ENCODE measurements around the gene TYW5.
A peak's percentile ranks its signal among the peaks of the same experiment; 100 is the strongest.

Gene TYW5

DNA sequence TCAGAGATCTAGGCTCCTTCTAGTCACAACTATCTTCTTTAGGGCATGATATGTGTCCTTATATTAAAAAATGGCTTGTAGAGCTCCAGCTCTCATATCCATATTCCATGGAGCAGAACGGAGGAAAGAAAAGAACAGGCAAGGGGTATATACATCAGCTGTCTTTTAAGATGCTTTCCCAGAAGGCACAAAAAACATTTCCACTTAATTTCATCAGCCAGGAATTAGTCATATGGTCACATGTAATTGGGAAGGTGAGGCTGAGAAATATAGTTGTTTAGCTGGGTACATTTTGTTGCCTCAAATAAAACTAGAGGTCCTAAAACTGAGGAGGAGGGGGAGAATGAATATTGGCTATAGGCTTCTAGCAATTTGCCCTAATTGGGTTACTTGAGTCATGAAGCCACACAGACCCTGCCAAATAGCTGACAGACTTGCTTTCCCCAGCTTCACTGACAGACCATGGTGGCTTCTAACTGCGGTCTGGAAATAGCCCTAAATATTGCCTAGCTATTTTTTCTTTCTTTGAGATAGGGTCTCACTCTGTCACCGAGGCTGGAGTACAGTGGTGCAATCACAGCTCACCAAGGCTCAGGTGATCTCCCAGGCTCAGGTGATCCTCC, 20.1 kb upstream of the TYW5 start:
- H3K27ac ChIP-seq (ENCODE audit: insufficient read depth, low read length, poor library complexity, severe bottlenecking), result no peak overlapping the region

DNA sequence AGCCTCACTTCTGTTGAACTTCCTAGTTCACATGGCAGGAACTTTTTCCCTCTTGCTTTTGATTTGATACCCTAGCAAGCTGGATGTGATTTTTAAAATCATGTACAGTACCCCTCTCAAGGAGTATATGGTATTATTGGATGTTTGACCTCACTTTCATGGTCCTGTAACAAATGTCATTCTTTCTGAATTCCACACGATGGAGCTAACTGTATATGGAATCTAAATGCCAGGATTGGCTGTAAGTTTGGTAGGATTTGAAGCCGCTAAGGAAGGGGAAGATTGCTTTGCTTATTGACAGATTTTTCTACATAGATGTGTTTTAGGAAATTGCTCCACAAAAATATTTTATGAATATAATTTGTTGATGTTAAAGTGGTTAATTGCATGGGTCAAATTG, 18.4 kb upstream of the TYW5 start:
- no peak for DNase-seq
- Histone ChIP-seq H3K27me3 (replicated peaks; ENCODE audit: control insufficient read depth, insufficient read depth, low read length, poor library complexity, severe bottlenecking) (no peaks in the 10 kb centered on the region), H3K36me3 (ENCODE audit: control insufficient read depth, insufficient read depth, low read length) (peaks cover 3% of the 10 kb centered on the region), H3K9me3 (ENCODE audit: control insufficient read depth, low read length) (no peaks in the 10 kb centered on the region), H3K4me3 (ENCODE audit: insufficient read depth, low read depth, low read length, poor library complexity, severe bottlenecking) (no peak overlapping the region), H3K27ac (ENCODE audit: insufficient read depth, low read length, poor library complexity, severe bottlenecking) (no peak overlapping the region), H3K4me1 (ENCODE audit: control insufficient read depth, insufficient read depth, low read length, poor library complexity, severe bottlenecking) (no peaks in the 10 kb centered on the region)

More for the DNA sequence above, 20.1 kb upstream of the TYW5 start:
- Histone ChIP-seq H3K4me1 (ENCODE audit: control insufficient read depth, insufficient read depth, low read length, poor library complexity, severe bottlenecking) (no peaks in the 10 kb centered on the region), H3K9me3 (ENCODE audit: control insufficient read depth, low read length) (no peaks in the 10 kb centered on the region), H3K27me3 (replicated peaks; ENCODE audit: control insufficient read depth, insufficient read depth, low read length, poor library complexity, severe bottlenecking) (no peaks in the 10 kb centered on the region), H3K4me3 (ENCODE audit: insufficient read depth, low read depth, low read length, poor library complexity, severe bottlenecking) (no peak overlapping the region), H3K36me3 (ENCODE audit: control insufficient read depth, insufficient read depth, low read length) (peaks cover 3% of the 10 kb centered on the region)
- DNase-seq, result no peak

DNA sequence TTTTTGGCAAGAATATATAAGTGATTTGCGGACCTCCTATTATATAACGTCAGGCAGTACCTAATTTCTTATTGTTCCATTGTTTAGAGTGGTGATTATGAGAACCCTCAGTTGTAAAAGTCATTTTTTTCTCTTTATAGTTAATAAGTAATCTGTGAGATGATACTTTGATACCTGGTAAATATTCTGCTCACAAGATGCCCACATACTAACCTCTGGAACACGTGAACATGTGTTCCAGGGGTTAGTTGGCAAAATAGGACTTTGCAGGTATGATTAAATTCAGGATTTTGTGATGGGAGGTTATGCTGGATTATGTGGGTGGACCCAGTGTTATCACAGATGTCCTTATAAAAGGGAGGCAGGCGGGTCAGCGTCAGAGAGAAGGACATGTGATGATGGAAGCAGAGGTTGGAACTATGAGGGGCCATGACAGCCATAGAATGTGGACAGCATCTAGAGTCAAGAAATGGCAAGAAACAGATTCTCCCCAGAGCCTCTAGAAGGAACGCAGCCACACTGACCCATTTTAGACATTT, 16.9 kb upstream of the TYW5 start:
- no peaks in the 10 kb centered on the region for H3K9me3 ChIP-seq (ENCODE audit: control insufficient read depth, low read length)
- H3K27ac ChIP-seq (ENCODE audit: insufficient read depth, low read length, poor library complexity, severe bottlenecking), result no peak overlapping the region
- H3K27me3 ChIP-seq (replicated peaks; ENCODE audit: control insufficient read depth, insufficient read depth, low read length, poor library complexity, severe bottlenecking), result no peaks in the 10 kb centered on the region
- no peak overlapping the region for H3K4me3 ChIP-seq (ENCODE audit: insufficient read depth, low read depth, low read length, poor library complexity, severe bottlenecking)
- no peak for DNase-seq
- H3K4me1 ChIP-seq (ENCODE audit: control insufficient read depth, insufficient read depth, low read length, poor library complexity, severe bottlenecking), result no peaks in the 10 kb centered on the region
- peaks cover 3% of the 10 kb centered on the region for H3K36me3 ChIP-seq (ENCODE audit: control insufficient read depth, insufficient read depth, low read length)

- DNase-seq, result no peak
- Histone ChIP-seq H3K4me1 (ENCODE audit: control insufficient read depth, insufficient read depth, low read length, poor library complexity, severe bottlenecking) (no peaks in the 10 kb centered on the region), H3K36me3 (ENCODE audit: control insufficient read depth, insufficient read depth, low read length) (peaks cover 17% of the 10 kb centered on the region), H3K27ac (ENCODE audit: insufficient read depth, low read length, poor library complexity, severe bottlenecking) (no peak overlapping the region), H3K9me3 (ENCODE audit: control insufficient read depth, low read length) (no peaks in the 10 kb centered on the region), H3K27me3 (replicated peaks; ENCODE audit: control insufficient read depth, insufficient read depth, low read length, poor library complexity, severe bottlenecking) (no peaks in the 10 kb centered on the region), H3K4me3 (ENCODE audit: insufficient read depth, low read depth, low read length, poor library complexity, severe bottlenecking) (no peak overlapping the region)
Measured at GRCh38 chr2:199968126-199968525, 12.8 kb upstream of the TYW5 start.

GRCh38 chr2:199966976-199967375, 11.7 kb upstream of the TYW5 start:
- no peaks in the 10 kb centered on the region for H3K27me3 ChIP-seq (replicated peaks; ENCODE audit: control insufficient read depth, insufficient read depth, low read length, poor library complexity, severe bottlenecking)
- no peaks in the 10 kb centered on the region for H3K9me3 ChIP-seq (ENCODE audit: control insufficient read depth, low read length)
- no peak for DNase-seq
- H3K36me3 ChIP-seq (ENCODE audit: control insufficient read depth, insufficient read depth, low read length), result peaks cover 23% of the 10 kb centered on the region
- H3K27ac ChIP-seq (ENCODE audit: insufficient read depth, low read length, poor library complexity, severe bottlenecking), result no peak overlapping the region
- H3K4me3 ChIP-seq (ENCODE audit: insufficient read depth, low read depth, low read length, poor library complexity, severe bottlenecking), result no peak overlapping the region
- no peaks in the 10 kb centered on the region for H3K4me1 ChIP-seq (ENCODE audit: control insufficient read depth, insufficient read depth, low read length, poor library complexity, severe bottlenecking)

DNA sequence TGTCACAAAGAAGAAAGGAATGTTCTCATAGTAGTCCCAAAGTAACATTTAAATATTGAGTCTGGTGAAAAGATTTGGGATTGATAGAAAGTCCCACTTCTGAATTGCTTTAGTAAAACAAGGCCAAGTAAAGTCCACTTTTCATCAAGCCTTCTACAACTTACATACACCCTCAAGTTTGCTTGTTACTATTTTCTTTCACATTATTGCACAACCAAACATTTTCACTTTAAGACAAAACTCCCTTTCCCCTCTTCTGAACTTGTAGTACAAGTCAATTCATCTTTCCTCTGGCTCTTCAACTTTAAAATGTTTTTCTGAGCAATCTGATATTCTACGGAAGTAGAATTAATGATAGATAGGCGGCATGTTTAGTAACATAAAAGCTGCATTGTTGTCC, 11.1 kb upstream of the TYW5 start:
- no peak overlapping the region for H3K4me3 ChIP-seq (ENCODE audit: insufficient read depth, low read depth, low read length, poor library complexity, severe bottlenecking)
- no peaks in the 10 kb centered on the region for H3K27me3 ChIP-seq (replicated peaks; ENCODE audit: control insufficient read depth, insufficient read depth, low read length, poor library complexity, severe bottlenecking)
- H3K36me3 ChIP-seq (ENCODE audit: control insufficient read depth, insufficient read depth, low read length), result peaks cover 27% of the 10 kb centered on the region
- H3K4me1 ChIP-seq (ENCODE audit: control insufficient read depth, insufficient read depth, low read length, poor library complexity, severe bottlenecking), result no peaks in the 10 kb centered on the region
- no peak overlapping the region for H3K27ac ChIP-seq (ENCODE audit: insufficient read depth, low read length, poor library complexity, severe bottlenecking)
- no peaks in the 10 kb centered on the region for H3K9me3 ChIP-seq (ENCODE audit: control insufficient read depth, low read length)
- DNase-seq, result no peak

DNA sequence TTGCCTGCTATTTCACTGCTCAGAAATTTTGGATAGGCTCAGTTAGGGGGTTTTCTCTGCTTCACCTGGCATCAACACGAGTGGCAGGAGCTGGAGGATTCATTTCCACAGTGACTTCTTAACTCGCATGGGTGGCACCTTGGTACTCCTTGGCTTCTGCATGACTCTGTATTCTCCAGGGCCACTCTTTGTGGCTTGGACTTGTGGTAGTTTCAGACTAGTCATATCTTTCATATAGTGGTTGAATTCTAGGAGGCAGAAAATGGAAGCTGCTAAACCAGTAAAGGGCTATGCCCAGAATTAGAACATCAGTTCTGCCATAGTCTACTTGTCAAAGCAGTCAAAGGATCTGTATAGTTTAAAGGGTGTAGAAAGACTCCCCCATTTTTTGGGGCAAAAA, 6.9 kb upstream of the TYW5 start:
- H3K4me3 ChIP-seq (ENCODE audit: insufficient read depth, low read depth, low read length, poor library complexity, severe bottlenecking), result no peak overlapping the region
- peaks cover 47% of the 10 kb centered on the region for H3K36me3 ChIP-seq (ENCODE audit: control insufficient read depth, insufficient read depth, low read length)
- H3K4me1 ChIP-seq (ENCODE audit: control insufficient read depth, insufficient read depth, low read length, poor library complexity, severe bottlenecking), result no peaks in the 10 kb centered on the region
- H3K27me3 ChIP-seq (replicated peaks; ENCODE audit: control insufficient read depth, insufficient read depth, low read length, poor library complexity, severe bottlenecking), result no peaks in the 10 kb centered on the region
- DNase-seq, result no peak
- H3K9me3 ChIP-seq (ENCODE audit: control insufficient read depth, low read length), result no peaks in the 10 kb centered on the region
- H3K27ac ChIP-seq (ENCODE audit: insufficient read depth, low read length, poor library complexity, severe bottlenecking), result no peak overlapping the region

DNA sequence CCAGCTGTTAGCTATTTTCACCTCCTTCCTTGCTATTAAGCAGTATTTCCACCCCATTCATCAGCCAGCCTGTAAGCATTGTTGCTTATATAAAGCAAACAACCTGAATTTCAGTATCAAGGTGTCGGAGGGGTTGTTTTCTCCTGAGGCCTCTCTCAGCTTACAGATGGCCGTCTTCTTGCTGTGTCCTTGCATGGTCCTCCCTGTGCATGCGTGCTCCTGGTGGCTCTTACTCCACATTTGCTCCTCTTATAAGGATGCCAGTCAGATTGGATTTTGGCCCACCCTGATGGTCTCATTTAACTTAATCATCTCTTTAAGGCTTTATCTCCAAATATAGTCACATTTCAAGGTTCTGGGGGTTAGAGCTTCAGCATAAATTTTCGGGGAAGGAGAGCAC, 2.7 kb upstream of the TYW5 start:
- DNase-seq, result no peak
- Histone ChIP-seq H3K4me1 (ENCODE audit: control insufficient read depth, insufficient read depth, low read length, poor library complexity, severe bottlenecking) (peaks cover 10% of the 10 kb centered on the region), H3K4me3 (ENCODE audit: insufficient read depth, low read depth, low read length, poor library complexity, severe bottlenecking) (no peak overlapping the region), H3K27ac (ENCODE audit: insufficient read depth, low read length, poor library complexity, severe bottlenecking) (no peak overlapping the region), H3K9me3 (ENCODE audit: control insufficient read depth, low read length) (no peaks in the 10 kb centered on the region), H3K27me3 (replicated peaks; ENCODE audit: control insufficient read depth, insufficient read depth, low read length, poor library complexity, severe bottlenecking) (no peaks in the 10 kb centered on the region), H3K36me3 (ENCODE audit: control insufficient read depth, insufficient read depth, low read length) (peaks cover 30% of the 10 kb centered on the region)

DNA sequence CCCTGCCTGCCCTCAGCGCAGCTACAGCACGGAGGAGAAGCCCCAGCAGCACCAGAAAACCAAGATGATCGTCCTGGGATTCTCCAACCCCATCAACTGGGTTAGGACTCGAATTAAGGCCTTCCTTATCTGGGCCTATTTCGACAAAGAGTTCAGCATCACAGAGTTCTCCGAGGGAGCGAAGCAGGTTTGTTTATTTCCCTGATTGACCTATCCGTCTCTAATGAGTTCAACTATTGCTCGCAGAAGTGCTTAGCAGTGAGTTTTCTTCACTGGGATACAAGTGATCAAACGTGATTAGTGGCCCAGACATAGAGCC, 730 bp upstream of the TYW5 start:
- Histone ChIP-seq H3K27me3 (replicated peaks; ENCODE audit: control insufficient read depth, insufficient read depth, low read length, poor library complexity, severe bottlenecking) (no peaks in the 10 kb centered on the region), H3K4me1 (ENCODE audit: control insufficient read depth, insufficient read depth, low read length, poor library complexity, severe bottlenecking) (peaks cover 10% of the 10 kb centered on the region), H3K9me3 (ENCODE audit: control insufficient read depth, low read length) (no peaks in the 10 kb centered on the region), H3K27ac (ENCODE audit: insufficient read depth, low read length, poor library complexity, severe bottlenecking) (peak overlapping the region; percentile 80), H3K36me3 (ENCODE audit: control insufficient read depth, insufficient read depth, low read length) (peaks cover 16% of the 10 kb centered on the region), H3K4me3 (ENCODE audit: insufficient read depth, low read depth, low read length, poor library complexity, severe bottlenecking) (peak overlapping the region; percentile 98)
- no peak for DNase-seq

GRCh38 chr2:199955007-199955338, 318 bp downstream of the TYW5 start:
- peaks cover 10% of the 10 kb centered on the region for H3K4me1 ChIP-seq (ENCODE audit: control insufficient read depth, insufficient read depth, low read length, poor library complexity, severe bottlenecking)
- H3K36me3 ChIP-seq (ENCODE audit: control insufficient read depth, insufficient read depth, low read length), result peaks cover 6% of the 10 kb centered on the region
- no peaks in the 10 kb centered on the region for H3K27me3 ChIP-seq (replicated peaks; ENCODE audit: control insufficient read depth, insufficient read depth, low read length, poor library complexity, severe bottlenecking)
- H3K4me3 ChIP-seq (ENCODE audit: insufficient read depth, low read depth, low read length, poor library complexity, severe bottlenecking), result peak overlapping the region; percentile 98
- H3K27ac ChIP-seq (ENCODE audit: insufficient read depth, low read length, poor library complexity, severe bottlenecking), result peak overlapping the region; percentile 80
- DNase-seq, result no peak
- no peaks in the 10 kb centered on the region for H3K9me3 ChIP-seq (ENCODE audit: control insufficient read depth, low read length)

All from effector memory CD4-positive, alpha-beta T cell (primary cell).